CD4-positive, alpha-beta T cell treated with Interleukin-1 beta for 1 hour (primary cell): Measurements from ENCODE around the gene CP.
"Not testable (repeated sequence)": the region's sequence is repeated elsewhere in the genome, so short reads cannot be mapped to it uniquely, and the experiment has no call there.

Source experiments
- DNase-seq, 2 donors: peaks; one replicate each; pipeline ENCODE4 v3.0.0-alpha.2; 2020 to 2022

CP gene

GRCh38 chr3:149226776-149227175 is 5.1 kb upstream of the CP start:
- no peak for DNase-seq

- DNase-seq: peak; percentile 27 to 46
These were observed 3.3 kb upstream of the CP start for GRCh38 chr3:149224736-149225594.

- DNase-seq: no peak
These were observed 1.8 kb upstream of the CP start for GRCh38 chr3:149223461-149223820.

DNA sequence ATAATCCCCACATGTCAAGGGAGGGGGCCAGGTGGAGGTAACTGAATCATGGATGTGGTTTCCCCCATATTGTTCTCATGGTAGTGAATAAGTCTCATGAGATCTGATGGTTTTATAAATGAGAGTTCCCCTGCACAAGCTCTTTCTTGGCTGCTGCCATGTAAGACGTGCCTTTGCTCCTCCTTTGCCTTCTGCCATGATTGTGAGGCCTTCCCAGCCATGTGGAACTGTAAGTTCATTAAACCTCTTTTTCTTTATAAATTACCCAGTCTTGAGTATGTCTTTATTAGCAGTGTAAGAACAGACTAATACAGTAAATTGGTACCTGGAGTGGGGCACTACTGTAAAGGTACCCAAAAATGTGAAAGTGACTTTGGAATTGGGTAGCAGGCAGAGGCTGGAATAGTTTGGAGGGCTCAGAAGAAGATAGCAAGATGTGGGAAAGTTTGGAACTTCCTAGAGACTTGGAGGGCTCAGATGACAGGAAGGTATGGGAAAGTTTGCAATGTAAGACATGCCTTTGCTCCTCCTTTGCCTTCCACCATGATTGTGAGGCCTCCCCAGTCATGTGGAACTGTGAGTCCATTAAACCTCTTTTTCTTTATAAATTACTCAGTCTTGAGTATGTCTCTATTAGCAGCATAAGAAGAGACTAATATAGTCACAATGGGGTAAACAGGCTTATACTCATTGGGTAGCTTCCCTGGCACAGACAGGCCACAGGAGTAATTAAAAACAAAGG is 2.1 kb downstream of the CP start:
- not testable (repeated sequence) for DNase-seq

GRCh38 chr3:149217347-149217746 is 4.3 kb downstream of the CP start:
- no peak for DNase-seq

- DNase-seq: no peak
These were observed 5.3 kb downstream of the CP start for GRCh38 chr3:149216193-149216869.

DNA sequence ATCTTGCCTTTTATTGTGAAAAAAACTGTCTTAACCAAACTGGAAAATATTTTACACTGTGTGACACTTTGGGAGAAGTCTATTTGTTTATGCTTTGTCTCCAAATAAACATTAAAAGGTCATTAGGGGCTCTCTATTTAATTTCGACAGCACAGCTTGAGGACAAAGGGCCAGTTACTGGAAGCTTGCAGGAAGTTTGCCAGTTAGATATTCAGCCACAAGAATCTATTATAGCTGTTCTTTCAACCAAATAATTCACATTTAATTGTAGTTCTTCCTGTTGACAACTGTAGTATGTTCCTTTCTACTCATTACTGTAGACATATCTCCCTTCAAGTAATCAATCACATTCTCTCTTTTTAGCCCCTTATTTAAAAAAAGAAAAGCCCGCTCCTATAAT is 6.1 kb downstream of the CP start:
- no peak for DNase-seq

DNA sequence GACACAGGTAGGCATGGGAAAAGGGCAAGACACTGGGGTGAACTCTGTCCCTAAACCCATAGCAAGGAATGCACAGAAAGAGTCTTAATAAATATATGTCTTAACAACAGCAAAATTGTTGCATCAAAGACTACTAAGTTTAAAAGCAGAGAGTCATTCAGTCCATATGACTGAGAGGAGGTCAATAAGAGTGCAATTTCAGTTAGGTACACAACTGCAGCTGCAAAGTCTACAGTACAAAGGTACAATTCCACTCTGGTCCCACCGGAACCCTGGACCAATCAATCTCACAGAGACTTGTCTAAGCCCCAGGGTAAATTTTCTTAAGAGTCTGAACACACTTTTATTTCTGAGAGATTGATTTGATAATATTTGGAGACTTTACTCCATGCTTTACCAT is 6.9 kb downstream of the CP start:
- DNase-seq: no peak

DNA sequence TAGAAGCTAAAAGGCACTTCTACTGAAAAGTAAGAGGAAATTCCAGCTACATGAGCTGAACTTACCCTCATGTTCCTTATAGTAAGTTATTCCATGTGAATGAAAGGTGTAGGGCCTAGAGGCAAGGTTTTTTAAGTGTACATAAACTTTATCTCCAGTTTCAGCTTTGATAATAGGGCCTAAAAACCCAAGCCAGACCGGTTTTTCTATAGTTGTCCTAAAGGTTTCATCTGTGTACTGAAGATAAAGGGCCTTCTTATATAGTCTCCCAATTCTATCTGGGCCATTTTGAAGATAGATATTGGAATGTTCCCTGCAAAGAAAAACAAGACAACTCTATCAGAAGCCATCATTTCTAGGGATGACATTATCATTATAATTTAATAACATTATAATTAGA is 9.2 kb downstream of the CP start:
- no peak for DNase-seq

GRCh38 chr3:149209431-149209830 is 12.2 kb downstream of the CP start:
- no peak for DNase-seq

DNA sequence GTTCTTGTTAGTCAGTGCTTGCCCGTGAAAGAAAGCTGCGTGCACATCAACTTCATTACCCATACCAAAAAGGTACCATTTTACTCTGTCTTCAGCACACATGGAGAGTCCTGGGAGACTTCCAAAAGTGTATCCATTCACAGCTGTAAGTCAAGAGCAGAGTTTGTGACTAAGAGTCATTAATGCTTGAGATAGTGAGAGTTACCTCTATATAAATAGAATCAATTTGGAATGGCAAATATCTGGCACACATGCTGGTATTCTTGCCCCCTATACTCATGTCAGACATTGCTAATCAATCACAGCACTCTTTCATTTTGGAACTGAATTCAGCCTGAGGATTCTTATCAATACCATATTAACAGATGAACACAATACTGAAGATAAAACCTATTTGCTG is 14.2 kb downstream of the CP start:
- DNase-seq: no peak

DNA sequence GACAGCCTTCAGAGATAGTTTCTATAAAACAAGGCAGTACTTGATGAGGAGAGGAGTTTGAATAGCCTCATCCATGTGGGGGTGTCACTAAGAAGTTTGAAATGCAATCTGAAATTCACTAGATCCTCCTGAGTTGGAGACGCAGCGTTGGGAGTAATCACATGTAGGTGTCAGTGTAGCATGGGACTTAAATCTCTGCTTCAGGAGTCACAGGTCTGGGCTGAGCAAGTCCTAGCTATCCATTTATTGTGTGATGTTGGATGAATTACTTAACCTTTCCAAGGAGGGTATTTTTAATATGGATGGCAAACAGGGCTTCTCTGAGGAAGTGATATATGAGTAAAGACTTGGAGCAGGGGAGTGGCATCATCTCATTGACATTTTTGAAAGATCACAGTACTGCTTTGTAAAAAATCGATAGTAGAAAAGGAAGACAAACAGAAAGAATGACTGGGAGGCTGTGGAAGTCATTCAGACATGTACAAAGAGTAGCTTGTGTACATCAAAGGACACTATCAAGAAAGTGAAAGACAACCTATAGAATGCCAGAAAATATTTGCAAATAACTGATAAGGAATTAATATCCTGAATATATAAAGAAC is 17.1 kb downstream of the CP start:
- no peak for DNase-seq

- DNase-seq: peak in 1 of 2 donors; percentile 14
These were observed 17.9 kb downstream of the CP start for GRCh38 chr3:149203758-149204157.

DNA sequence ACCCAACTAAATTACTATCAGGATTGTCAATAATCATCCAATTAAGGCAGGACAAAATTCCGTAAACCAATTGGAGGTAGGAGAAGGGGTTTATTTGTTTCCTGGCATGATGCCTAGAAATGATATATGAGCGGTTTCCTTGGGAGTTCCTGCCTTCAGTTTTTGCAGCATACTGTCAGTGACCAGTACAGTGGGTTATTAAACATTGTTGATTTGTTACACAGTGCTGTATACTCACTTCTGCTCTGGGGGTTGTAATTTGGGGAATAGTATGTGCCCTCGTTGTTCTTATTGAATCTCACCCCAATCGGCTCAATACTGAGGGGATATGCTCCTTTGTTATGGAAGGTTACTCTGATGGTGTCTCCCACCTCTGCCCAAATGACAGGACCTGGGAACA is 22.2 kb downstream of the CP start:
- DNase-seq: no peak

DNA sequence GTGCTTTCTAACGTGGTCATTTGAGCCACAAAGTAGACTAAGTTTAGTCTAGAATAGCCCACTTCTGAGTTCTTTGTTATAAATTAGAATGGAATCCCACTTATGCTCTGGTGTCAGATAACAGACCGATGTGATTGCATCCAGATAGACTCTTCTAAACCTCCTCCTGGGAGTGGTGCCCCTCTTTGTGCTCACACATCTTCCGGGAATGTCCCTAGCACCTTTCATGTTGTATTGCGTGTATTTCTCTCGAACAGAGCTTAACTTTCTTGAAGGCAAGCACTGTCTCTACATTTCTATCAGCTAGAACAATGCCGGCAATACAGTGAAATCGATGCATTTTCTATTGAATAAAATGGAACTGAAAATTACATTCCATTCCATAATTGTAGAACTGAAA is 23.0 kb downstream of the CP start:
- DNase-seq: no peak

GRCh38 chr3:149197669-149198068 is 24.0 kb downstream of the CP start:
- no peak for DNase-seq

DNA sequence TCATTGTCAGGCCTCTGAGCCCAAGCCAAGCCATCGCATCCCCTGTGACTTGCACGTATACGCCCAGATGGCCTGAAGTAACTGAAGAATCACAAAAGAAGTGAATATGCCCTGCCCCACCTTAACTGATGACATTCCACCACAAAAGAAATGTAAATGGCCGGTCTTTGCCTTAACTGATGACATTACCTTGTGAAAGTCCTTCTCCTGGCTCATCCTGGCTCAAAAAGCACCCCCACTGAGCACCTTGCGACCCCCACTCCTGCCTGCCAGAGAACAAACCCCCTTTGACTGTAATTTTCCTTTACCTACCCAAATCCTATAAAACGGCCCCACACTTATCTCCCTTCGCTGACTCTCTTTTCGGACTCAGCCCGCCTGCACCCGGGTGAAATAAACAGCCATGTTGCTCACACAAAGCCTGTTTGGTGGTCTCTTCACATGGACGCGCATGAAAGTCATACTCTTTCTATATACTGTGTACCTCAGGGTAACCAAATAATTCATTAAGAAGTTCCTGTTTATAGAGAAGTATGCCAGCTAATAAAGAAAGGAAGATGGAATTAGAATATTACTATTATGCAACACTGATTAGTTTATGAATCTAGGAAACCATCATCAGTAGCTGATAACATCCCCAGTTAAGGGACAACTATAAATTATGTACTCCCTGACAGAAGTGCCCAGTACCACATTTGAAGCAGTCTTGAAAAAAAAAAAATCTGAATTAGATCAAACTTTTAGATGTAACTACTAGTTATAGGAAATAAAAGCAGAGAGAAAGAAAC is 24.6 kb downstream of the CP start:
- not testable (repeated sequence) for DNase-seq

DNA sequence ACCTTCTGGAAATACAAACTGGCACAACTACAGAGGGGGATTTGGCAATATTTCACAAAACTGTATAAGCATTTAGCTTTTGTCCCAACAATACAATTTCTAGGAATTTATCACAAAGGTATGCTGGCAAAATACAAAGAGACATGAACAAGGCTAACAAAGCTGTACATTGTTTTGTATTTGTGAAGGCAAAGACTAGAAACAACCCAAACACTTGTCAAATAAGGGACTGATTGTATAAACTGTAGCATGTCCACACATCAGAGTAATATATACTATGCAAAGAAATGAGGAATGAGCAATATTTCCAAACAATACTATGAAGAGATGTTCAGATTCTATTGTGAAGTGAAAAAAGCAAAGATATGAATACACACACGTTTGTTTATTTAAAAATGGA is 26.4 kb downstream of the CP start:
- no peak for DNase-seq

DNA sequence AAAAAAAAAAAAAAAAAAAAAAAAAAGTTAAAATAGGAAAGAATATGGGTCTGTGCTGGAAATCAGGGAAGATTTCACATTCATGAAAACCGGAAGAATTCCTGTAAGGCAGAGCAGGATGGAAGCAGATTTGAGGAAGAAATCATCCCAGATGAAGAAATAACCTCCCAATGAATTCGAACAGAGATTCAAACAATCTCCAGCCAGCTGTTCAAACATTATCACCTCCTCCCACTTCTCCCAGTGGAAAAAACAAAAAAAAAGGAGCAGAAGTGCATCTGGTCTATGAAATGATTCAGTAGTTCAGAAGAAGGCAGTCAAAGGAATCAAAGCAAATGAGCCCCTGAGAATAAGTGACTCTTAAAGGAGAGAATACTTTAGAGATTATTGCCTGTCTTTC is 33.1 kb downstream of the CP start:
- no peak for DNase-seq

DNA sequence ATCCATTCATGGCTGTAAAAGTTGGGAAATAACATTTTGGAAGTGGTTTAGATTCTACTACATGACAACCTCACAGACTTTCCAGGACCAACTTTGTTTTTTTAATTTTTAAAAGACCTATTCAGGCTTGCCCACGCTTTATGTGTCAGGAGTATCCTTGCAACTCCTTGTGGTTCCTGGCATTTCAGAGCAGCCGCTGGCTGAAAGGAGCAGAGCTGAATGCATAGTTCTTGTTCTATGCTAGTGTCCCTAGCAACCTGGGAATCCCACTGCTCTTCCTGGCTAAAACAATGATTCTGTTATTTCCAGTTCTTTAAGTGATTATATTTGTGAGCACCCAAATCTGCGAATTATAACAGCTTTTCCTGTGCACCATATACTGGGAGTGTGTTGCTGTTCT is 34.9 kb downstream of the CP start:
- no peak for DNase-seq

DNA sequence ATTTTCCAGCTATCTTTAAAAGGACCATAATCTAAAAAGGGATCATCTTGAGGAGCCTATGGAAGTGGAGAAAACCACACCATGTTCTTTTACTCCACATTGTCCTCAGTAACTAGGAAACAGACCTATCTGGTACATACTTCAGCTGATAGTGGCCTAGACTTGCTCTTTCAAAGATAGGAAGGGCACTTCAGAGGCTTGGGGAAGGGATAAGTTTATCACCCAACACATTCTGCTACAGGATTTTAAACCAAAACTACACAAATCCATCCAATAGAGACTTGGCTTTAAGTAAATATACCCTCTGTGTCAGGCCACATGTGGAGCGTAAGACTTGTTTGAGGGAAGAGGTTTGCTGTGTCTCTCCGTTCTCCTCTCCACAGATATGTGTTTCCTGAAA is 35.4 kb downstream of the CP start:
- DNase-seq: no peak

GRCh38 chr3:149181182-149181581 is 40.4 kb downstream of the CP start:
- DNase-seq: no peak
